Right lobe of liver (tissue), 6 donors: ENCODE data around the gene FASTKD2. TPM values are rescaled to one million over a fixed set of nuclear protein-coding genes. Genes with fewer than 3 reads are reported as not detected.

Source experiments
- ATAC-seq, 4 donors: fragments of 200-7000 bp; cut with Tn5 transposase; one replicate each; pipeline ENCODE4 v1.9.1; 2020; ENCODE audit warnings: mild to moderate bottlenecking in 4 of 4, moderate library complexity in 4 of 4
- DNase-seq, 3 donors: peaks; one replicate each; pipeline ENCODE4 v3.0.0-alpha.2; 2020
- H3K27ac ChIP-seq, 3 donors: fragments of 200-600 bp; one replicate each; pipeline ENCODE4 v1.8.0; 2022
- H3K27me3 ChIP-seq, 2 donors: fragments of 200-600 bp; one replicate each; pipeline ENCODE4 v1.8.0; 2022
- H3K36me3 ChIP-seq, 4 donors: fragments of 200-600 bp; sonication (generic) in 1 of 4; one replicate each; pipeline versions ENCODE4 v1.5.1 to v1.8.0; 2017 to 2022; ENCODE audit warnings: control low read depth in 1 of 4
- H3K4me1 ChIP-seq, 4 donors: fragments of 200-600 bp; sonication (generic) in 1 of 4; one replicate each; pipeline versions ENCODE4 v1.5.1 to v1.8.0; 2017 to 2022; ENCODE audit warnings: control low read depth in 1 of 4
- H3K4me3 ChIP-seq, 3 donors: fragments of 200-600 bp; one replicate each; pipeline ENCODE4 v1.8.0; 2022
- H3K9me3 ChIP-seq, 4 donors: fragments of 200-600 bp; sonication (generic) in 1 of 4; one replicate each; pipeline versions ENCODE4 v1.5.1 to v1.8.0; 2017 to 2022; ENCODE audit warnings: control low read depth in 1 of 4
- POLR2A ChIP-seq: fragments of 450-650 bp; IDR thresholded peaks from one replicate; pipeline ENCODE4 v1.6.1; 2017; ENCODE audit warnings: antibody characterized with exemption, mild to moderate bottlenecking
- WGBS: methylation state at CpG from one replicate; pipeline ENCODE4 v1.1.6; 2018; ENCODE audit warnings: low coverage, low lambda C conversion rate; ENCODE audit not compliant: insufficient coverage; ENCODE audit errors: missing lambda C conversion rate; 5-methylcytosine and 5-hydroxymethylcytosine counted together
- intact Hi-C, 2 donors: fragments of 100-400 bp; cut with DNase I; formaldehyde crosslinking; loops; one replicate each; pipeline versions ENCODE4 v1.11.2 to v1.14.1; 2022
- total RNA-seq, 6 experiments: library from RNA; depleted of rRNA in 2 of 6; stranded (reverse); fragments of >200 nt in 2 of 6; fragmentation: NEBNext Ultra II Directional in 3 of 6; extraction: Animal tissue kit (Norgen Biotek cat#: 25700) in 3 of 6; gene quantifications; one replicate each; pipeline versions ENCODE4 v1.1.0 to v1.2.4, GENCODE V29; 2016 to 2023
- TF ChIP-seq, protein P1 (sequence below), 4 donors: fragments of 200-600 bp in 3 of 4; fragments of 450-650 bp in 1 of 4; IDR thresholded peaks; one replicate each; pipeline versions ENCODE4 v1.5.1 to v1.8.0; 2016 to 2022; ENCODE audit warnings: antibody characterized with exemption in 4 of 4, mild to moderate bottlenecking in 2 of 4
- donor health status: DM: no; HTN: yes; CAD: no.
- donor health status: DM: no; HTN: no; CAD: no.
- donor health status: DM: no; HTN: no; CAD: no.
- donor health status: DM: no; HTN: yes; CAD: no.
- donor health status: DM: no; HTN: yes; CAD: no.

Gene FASTKD2
- total RNA-seq, 6 experiments from 2014 or later: 13.5 to 29.1 (median 16.9) TPM

DNA sequence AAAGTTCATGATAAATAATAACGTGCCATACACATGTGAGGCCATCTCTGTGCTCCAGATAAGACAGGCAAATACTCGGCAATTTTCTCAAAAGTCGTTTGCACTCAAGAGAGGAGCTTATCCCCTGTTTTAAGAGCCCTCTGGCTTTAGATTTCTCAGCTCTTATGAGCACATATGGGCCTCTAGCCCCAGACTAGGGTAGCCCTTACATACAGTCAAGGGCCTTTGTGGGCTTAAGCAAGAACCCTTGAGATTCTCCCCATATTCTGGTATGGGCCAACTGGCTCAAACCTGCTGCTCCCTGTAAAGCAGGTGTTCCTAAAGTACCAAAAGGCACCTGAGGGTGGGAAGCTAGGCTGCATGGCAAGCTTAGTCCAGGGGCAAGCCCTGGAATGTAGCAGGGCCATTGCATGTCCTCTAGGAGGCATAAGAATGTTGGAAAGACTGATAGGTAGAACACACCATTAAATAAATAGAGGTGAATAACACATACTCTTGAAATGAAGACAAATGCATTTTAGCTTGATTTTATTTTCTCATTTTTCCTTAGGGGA, 66.1 kb downstream of the FASTKD2 start:
- 61% methylated on average over 3 of the region's 3 CpGs for WGBS
- H3K4me3 ChIP-seq: no peak overlapping the region
- no peak overlapping the region for H3K27ac ChIP-seq
- H3K4me1 ChIP-seq: no peaks in the 10 kb centered on the region
- DNase-seq (no peak), ATAC-seq (no peak)
- intact Hi-C loops: no loop called here
- peaks cover 0 to 7% (median 0%) of the 10 kb centered on the region in 4 donors for H3K9me3 ChIP-seq
- no peaks in the 10 kb centered on the region for H3K27me3 ChIP-seq
- no peak for TF ChIP-seq POLR2A
- TF ChIP-seq, protein P1, sequence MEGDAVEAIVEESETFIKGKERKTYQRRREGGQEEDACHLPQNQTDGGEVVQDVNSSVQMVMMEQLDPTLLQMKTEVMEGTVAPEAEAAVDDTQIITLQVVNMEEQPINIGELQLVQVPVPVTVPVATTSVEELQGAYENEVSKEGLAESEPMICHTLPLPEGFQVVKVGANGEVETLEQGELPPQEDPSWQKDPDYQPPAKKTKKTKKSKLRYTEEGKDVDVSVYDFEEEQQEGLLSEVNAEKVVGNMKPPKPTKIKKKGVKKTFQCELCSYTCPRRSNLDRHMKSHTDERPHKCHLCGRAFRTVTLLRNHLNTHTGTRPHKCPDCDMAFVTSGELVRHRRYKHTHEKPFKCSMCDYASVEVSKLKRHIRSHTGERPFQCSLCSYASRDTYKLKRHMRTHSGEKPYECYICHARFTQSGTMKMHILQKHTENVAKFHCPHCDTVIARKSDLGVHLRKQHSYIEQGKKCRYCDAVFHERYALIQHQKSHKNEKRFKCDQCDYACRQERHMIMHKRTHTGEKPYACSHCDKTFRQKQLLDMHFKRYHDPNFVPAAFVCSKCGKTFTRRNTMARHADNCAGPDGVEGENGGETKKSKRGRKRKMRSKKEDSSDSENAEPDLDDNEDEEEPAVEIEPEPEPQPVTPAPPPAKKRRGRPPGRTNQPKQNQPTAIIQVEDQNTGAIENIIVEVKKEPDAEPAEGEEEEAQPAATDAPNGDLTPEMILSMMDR (IDR thresholded peaks at IDR 0.05): no peak
- no peaks in the 10 kb centered on the region for H3K36me3 ChIP-seq

DNA sequence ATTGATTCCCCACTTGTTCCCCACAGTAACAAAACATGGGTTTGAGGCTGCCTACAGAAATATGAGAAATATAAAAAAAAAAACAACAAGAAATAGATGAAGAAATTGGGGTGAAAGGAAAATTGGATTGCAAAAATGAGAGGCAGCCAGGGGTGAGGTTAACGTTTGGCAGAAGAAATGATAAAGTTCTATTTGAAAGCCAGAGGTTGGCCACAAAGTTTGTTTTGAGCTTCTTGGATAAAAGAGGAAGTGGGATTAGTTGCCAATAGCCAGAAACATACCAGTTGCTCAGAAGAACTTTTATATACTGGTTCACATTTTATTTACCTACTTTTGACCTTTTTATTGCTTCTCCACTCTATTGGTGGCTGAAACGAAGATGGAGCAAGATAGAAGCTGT, 67.5 kb downstream of the FASTKD2 start:
- TF ChIP-seq, protein P1 (IDR thresholded peaks at IDR 0.05): no peak
- no peak for TF ChIP-seq POLR2A

DNA sequence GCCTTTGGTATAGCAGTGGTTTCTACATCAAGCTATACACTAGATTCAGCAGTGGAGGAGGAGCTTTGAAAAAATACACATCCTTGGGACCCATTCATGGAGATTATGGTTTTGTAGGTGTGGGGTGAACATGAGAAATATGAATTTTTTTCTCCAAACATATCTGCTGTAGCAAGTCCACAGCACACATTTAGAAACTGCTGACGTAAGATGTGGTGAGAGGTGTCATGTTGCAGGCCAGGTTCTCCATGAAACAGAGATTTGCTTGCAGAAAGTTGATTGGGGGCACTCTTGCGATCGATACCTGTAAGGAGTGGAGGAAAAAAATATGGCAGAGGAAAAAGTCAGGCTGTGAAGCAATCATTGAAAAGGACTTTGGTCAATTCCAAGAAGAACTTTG, 67.9 kb downstream of the FASTKD2 start:
- intact Hi-C loops: no loop called here
- TF ChIP-seq, protein P1 (IDR thresholded peaks at IDR 0.05): no peak
- TF ChIP-seq POLR2A: no peak
- Histone ChIP-seq H3K27me3 (no peaks in the 10 kb centered on the region), H3K27ac (no peak overlapping the region), H3K4me3 (no peak overlapping the region), H3K36me3 (no peaks in the 10 kb centered on the region), H3K9me3 (peaks cover 0 to 7% (median 0%) of the 10 kb centered on the region in 4 donors), H3K4me1 (no peaks in the 10 kb centered on the region)
- WGBS: 86% methylated on average over 3 of the region's 3 CpGs
- no peak for ATAC-seq
- DNase-seq: no peak

More for the DNA sequence above, 67.5 kb downstream of the FASTKD2 start:
- H3K36me3 ChIP-seq: no peaks in the 10 kb centered on the region
- DNase-seq (no peak), ATAC-seq (no peak)
- H3K4me1 ChIP-seq: no peaks in the 10 kb centered on the region
- H3K27ac ChIP-seq: no peak overlapping the region
- intact Hi-C loops: no loop called here
- H3K9me3 ChIP-seq: peaks cover 0 to 7% (median 0%) of the 10 kb centered on the region in 4 donors
- 44% methylated on average over 2 of the region's 2 CpGs for WGBS
- H3K4me3 ChIP-seq: no peak overlapping the region
- no peaks in the 10 kb centered on the region for H3K27me3 ChIP-seq

DNA sequence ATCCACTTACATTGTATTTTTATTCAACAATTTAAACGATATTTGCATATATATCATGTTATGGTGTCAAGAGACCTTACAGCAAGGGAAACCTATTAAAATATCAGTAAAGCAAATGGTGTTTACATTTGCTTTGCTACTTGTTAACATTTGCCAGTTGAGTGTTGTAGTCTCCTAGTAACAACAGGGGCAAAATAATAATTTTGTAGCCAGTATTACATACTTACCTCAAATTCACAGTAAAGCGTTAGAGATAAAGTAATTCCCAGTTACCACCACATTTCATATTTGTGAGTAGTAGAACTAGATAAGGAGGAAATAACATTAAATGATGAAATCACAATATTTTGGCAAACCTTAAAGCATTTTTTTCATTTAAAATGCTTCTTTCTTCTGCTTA, 71.3 kb downstream of the FASTKD2 start:
- DNase-seq (no peak), ATAC-seq (no peak)
- H3K36me3 ChIP-seq: no peaks in the 10 kb centered on the region
- no peaks in the 10 kb centered on the region for H3K4me1 ChIP-seq
- H3K4me3 ChIP-seq: no peak overlapping the region
- H3K9me3 ChIP-seq: peaks cover 0 to 7% (median 0%) of the 10 kb centered on the region in 4 donors
- intact Hi-C loops: no loop called here
- 65% methylated on average over 2 of the region's 2 CpGs for WGBS
- TF ChIP-seq, protein P1 (IDR thresholded peaks at IDR 0.05): no peak
- TF ChIP-seq POLR2A: no peak
- H3K27ac ChIP-seq: no peak overlapping the region
- H3K27me3 ChIP-seq: no peaks in the 10 kb centered on the region

DNA sequence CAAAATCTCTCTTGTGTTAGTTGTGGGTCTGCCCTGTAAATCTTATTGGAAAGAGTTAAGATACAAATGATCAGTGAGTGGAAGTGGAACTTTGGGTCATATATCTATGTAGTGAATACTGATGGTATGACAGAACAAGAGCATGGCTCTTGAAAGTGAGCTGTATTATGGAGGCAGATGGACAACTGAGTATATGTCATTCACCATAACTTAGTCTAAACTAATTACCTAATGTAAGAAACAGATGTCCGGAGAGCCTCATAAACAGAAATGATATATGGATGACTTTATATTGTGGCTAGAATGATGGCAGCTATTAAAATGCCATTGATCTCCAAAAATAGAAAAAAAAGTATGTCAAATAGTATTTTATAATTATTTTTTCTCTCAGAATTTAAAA, 72.4 kb downstream of the FASTKD2 start:
- Histone ChIP-seq H3K36me3 (no peaks in the 10 kb centered on the region), H3K4me3 (no peak overlapping the region), H3K27me3 (no peaks in the 10 kb centered on the region), H3K9me3 (peaks cover 0 to 7% (median 0%) of the 10 kb centered on the region in 4 donors), H3K27ac (no peak overlapping the region), H3K4me1 (no peaks in the 10 kb centered on the region)
- no peak for ATAC-seq
- intact Hi-C loops: no loop called here
- 100% methylated on average over 1 of the region's 1 CpG for WGBS
- no peak for TF ChIP-seq POLR2A
- TF ChIP-seq, protein P1 (IDR thresholded peaks at IDR 0.05): no peak
- DNase-seq: no peak
